Karpas-422 (cell line): ENCODE measurements around the gene MED22. TPM values are rescaled to one million over a fixed set of nuclear protein-coding genes. Genes with fewer than 3 reads are reported as not detected.

Experiments
- DNase-seq: peaks from one replicate; pipeline ENCODE4 v3.0.0-alpha.2; 2015
- H2AFZ ChIP-seq: fragments of 200-600 bp; sonication (generic); 2 replicates; pipeline ENCODE4 v1.6.1; 2014; ENCODE audit warnings: antibody characterized with exemption, low read length, mixed read lengths
- H3K27ac ChIP-seq: fragments of 200-600 bp; sonication (generic); 2 replicates; pipeline ENCODE4 v1.5.1; 2014; ENCODE audit warnings: mild to moderate bottlenecking, low read length, moderate library complexity
- H3K27me3 ChIP-seq: fragments of 200-600 bp; sonication (generic); 2 replicates; pipeline ENCODE4 v1.6.1; 2014; ENCODE audit warnings: low read length, mixed read lengths
- H3K36me3 ChIP-seq: fragments of 200-600 bp; sonication (generic); 2 replicates; pipeline ENCODE4 v1.6.1; 2014; ENCODE audit warnings: low read length, mixed read lengths; ENCODE audit not compliant: insufficient read depth
- H3K4me1 ChIP-seq: fragments of 200-600 bp; sonication (generic); 2 replicates; pipeline ENCODE4 v1.6.1; 2014; ENCODE audit warnings: mild to moderate bottlenecking, low read length, mixed read lengths
- H3K4me2 ChIP-seq: fragments of 200-600 bp; sonication (generic); 2 replicates; pipeline ENCODE4 v1.6.1; 2014; ENCODE audit warnings: low read length, low read depth, mild to moderate bottlenecking; ENCODE audit not compliant: poor library complexity, severe bottlenecking
- H3K4me3 ChIP-seq: fragments of 200-600 bp; sonication (generic); 2 replicates; pipeline ENCODE4 v1.5.1; 2014; ENCODE audit warnings: mild to moderate bottlenecking, antibody characterized with exemption, low read length, mixed read lengths
- H3K79me2 ChIP-seq: fragments of 200-600 bp; sonication (generic); 2 replicates; pipeline ENCODE4 v1.6.1; 2014; ENCODE audit warnings: mild to moderate bottlenecking, low read length, mixed read lengths
- H3K9ac ChIP-seq: fragments of 200-600 bp; sonication (generic); 2 replicates; pipeline ENCODE4 v1.6.0; 2014; ENCODE audit warnings: low read length
- H3K9me2 ChIP-seq: fragments of 200-600 bp; sonication (generic), shearing (Covaris generic); replicated peaks from 2 replicates; pipeline ENCODE4 v1.6.0; 2014; ENCODE audit warnings: mild to moderate bottlenecking, low read length, moderate library complexity; ENCODE audit not compliant: insufficient read depth
- H3K9me3 ChIP-seq: fragments of 300-700, 200-600 bp; sonication (generic); 2 replicates; pipeline ENCODE4 v1.6.1; 2014; ENCODE audit warnings: low read length, mixed read lengths
- H4K20me1 ChIP-seq: fragments of 200-600 bp; sonication (generic); 2 replicates; pipeline ENCODE4 v1.6.1; 2014; ENCODE audit warnings: mild to moderate bottlenecking, antibody characterized with exemption, low read length, low read depth; ENCODE audit not compliant: insufficient read depth
- total RNA-seq: library from RNA; depleted of rRNA; stranded (reverse); fragments of >200 nt; shearing (Covaris generic); gene quantifications from 2 replicates; pipeline ENCODE4 v1.2.3, GENCODE V29; 2014; ENCODE audit warnings: low replicate concordance

The MED22 gene
- total RNA-seq, 1 experiment from 2014 or later, result 13.6 TPM

DNA sequence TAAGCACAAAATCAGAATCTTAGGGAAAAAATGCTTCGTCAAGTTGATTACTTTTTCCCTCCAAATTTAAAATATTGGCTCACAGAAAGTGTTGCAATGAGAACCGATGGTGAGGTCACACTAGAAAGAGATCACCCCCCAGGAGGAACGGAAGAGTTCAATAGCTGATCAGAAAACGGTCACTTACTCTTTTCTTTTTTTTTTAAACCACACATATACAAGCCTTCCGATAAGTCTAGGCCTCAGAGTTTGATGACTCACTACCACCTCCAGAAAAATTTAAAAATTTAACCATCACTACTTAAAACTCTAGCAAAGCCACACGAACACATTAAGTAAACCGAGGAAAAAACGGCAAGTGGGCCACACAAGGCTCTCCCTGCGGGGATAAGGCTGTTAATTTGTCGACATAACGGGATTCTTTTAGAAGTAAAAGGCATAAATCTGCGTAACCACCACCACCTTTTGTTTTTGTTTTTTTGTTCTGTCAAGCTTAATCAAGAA, 26.7 kb upstream of the MED22 start:
- H3K36me3 ChIP-seq, result peaks cover 3% of the 10 kb centered on the region; the same call in 1 of the 2 replicates

DNA sequence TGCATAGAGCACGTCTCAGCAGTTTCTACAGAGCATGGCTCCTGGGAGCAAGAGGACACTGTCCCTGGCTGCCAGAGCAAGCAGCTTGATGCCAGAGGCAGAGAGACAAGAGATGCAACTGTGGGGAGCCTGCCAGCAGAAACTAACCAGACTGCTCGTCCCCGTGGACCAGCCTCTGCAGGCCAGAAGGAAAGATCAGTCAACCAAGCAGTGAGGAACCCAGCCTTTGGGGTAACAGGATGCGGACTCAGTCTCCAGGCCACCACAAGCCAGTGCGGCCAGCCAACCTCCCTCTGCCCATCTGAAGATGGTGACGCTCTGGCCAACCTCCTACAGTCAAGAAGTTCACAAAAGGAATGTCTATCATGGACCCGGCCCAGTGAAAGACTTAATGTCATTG, 24.2 kb upstream of the MED22 start:
- Histone ChIP-seq H2AFZ (no peak overlapping the region), H3K4me3 (no peak overlapping the region), H3K79me2 (peaks cover 84% of the 10 kb centered on the region), H3K27ac (no peak overlapping the region), H3K36me3 (peaks cover 4% of the 10 kb centered on the region; the same call in 1 of the 2 replicates), H3K9ac (0 out of 2 replicates have a peak overlapping the region, but pooled peaks have one; percentile 18), H3K4me2 (no peak overlapping the region), H3K9me2 (no peaks in the 10 kb centered on the region), H3K4me1 (peaks cover 16% of the 10 kb centered on the region), H3K9me3 (no peaks in the 10 kb centered on the region), H4K20me1 (peaks cover 45% of the 10 kb centered on the region), H3K27me3 (no peaks in the 10 kb centered on the region)
- no peak for DNase-seq

More for the DNA sequence above, 26.7 kb upstream of the MED22 start:
- DNase-seq, result no peak
- H4K20me1 ChIP-seq, result peaks cover 24% of the 10 kb centered on the region; the same call in 1 of the 2 replicates
- H3K27ac ChIP-seq, result no peak overlapping the region
- H3K4me2 ChIP-seq, result peak overlapping the region; percentile 74
- H3K9me2 ChIP-seq, result no peaks in the 10 kb centered on the region
- no peaks in the 10 kb centered on the region for H3K9me3 ChIP-seq
- peak overlapping the region; percentile 91 for H3K9ac ChIP-seq
- H3K27me3 ChIP-seq, result peaks cover 8% of the 10 kb centered on the region; the same call in 1 of the 2 replicates
- H3K4me3 ChIP-seq, result peak overlapping the region; percentile 76
- H3K4me1 ChIP-seq, result peaks cover 22% of the 10 kb centered on the region
- no peak overlapping the region for H2AFZ ChIP-seq
- H3K79me2 ChIP-seq, result peaks cover 61% of the 10 kb centered on the region

GRCh38 chr9:133371261-133371711, 23.4 kb upstream of the MED22 start:
- DNase-seq, result no peak
- no peak overlapping the region for H3K4me3 ChIP-seq
- H3K9me2 ChIP-seq, result no peaks in the 10 kb centered on the region
- H3K4me2 ChIP-seq, result no peak overlapping the region
- peaks cover 84% of the 10 kb centered on the region for H3K79me2 ChIP-seq
- H3K27ac ChIP-seq, result no peak overlapping the region
- H3K9ac ChIP-seq, result no peak overlapping the region
- no peaks in the 10 kb centered on the region for H3K9me3 ChIP-seq
- no peaks in the 10 kb centered on the region for H3K27me3 ChIP-seq
- H3K36me3 ChIP-seq, result peaks cover 4% of the 10 kb centered on the region; the same call in 1 of the 2 replicates
- peaks cover 48% of the 10 kb centered on the region for H4K20me1 ChIP-seq
- peaks cover 12% of the 10 kb centered on the region for H3K4me1 ChIP-seq
- H2AFZ ChIP-seq, result no peak overlapping the region

DNA sequence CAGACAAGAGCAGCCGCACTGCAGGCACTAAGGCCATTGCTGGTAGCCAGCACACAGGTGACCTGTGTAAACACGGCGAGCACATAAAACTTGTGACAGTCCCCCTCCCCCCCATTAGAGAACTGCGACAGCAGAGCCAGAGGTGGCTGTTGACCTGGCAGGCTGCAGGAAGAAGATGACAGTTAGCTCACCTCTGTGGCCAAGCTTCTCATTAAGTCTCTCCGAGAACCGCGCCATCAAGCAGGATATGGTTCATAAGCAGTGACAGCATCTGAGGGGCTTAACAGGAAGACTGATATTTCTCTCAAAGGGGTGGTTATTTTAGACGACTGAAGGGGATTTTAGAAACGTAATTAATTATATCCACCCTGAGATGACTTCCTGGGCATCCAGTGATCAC, 22.8 kb upstream of the MED22 start:
- H3K4me2 ChIP-seq, result no peak overlapping the region
- H3K9ac ChIP-seq, result no peak overlapping the region
- peaks cover 7% of the 10 kb centered on the region; the same call in 1 of the 2 replicates for H3K36me3 ChIP-seq

DNA sequence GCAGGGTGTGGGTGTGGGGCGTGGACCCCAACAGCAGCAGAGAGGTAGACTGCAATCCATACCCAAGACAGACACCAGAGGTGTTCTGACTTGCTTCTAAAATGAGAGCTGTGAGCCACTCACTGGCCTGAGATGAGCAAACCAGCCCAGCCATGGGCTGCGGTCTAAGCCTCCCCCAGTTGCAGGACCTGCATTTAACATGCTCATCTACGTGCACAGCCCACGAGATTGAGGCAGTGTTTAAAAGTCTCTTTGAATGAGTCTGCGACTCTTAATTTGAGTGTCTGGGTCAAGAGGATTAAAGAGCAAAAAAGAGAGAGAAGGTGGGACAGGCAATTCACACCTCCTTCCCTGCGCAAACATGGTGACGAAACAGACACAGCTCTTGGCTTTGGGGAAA, 22.0 kb upstream of the MED22 start:
- no peak overlapping the region for H3K4me2 ChIP-seq
- H3K27ac ChIP-seq, result no peak overlapping the region
- peaks cover 8% of the 10 kb centered on the region; the same call in 1 of the 2 replicates for H3K36me3 ChIP-seq
- H3K27me3 ChIP-seq, result no peaks in the 10 kb centered on the region
- H2AFZ ChIP-seq, result no peak overlapping the region
- H3K9me3 ChIP-seq, result no peaks in the 10 kb centered on the region
- DNase-seq, result no peak
- no peaks in the 10 kb centered on the region for H3K9me2 ChIP-seq
- H3K4me3 ChIP-seq, result no peak overlapping the region
- no peak overlapping the region for H3K9ac ChIP-seq
- H4K20me1 ChIP-seq, result peaks cover 44% of the 10 kb centered on the region
- H3K4me1 ChIP-seq, result peaks cover 11% of the 10 kb centered on the region
- H3K79me2 ChIP-seq, result peaks cover 75% of the 10 kb centered on the region

More for the DNA sequence above, 22.8 kb upstream of the MED22 start:
- no peak overlapping the region for H3K27ac ChIP-seq
- peaks cover 83% of the 10 kb centered on the region for H3K79me2 ChIP-seq
- H3K27me3 ChIP-seq, result no peaks in the 10 kb centered on the region
- H3K4me3 ChIP-seq, result no peak overlapping the region
- DNase-seq, result no peak
- peaks cover 11% of the 10 kb centered on the region for H3K4me1 ChIP-seq
- peaks cover 48% of the 10 kb centered on the region for H4K20me1 ChIP-seq
- H3K9me3 ChIP-seq, result no peaks in the 10 kb centered on the region
- no peaks in the 10 kb centered on the region for H3K9me2 ChIP-seq
- H2AFZ ChIP-seq, result no peak overlapping the region

DNA sequence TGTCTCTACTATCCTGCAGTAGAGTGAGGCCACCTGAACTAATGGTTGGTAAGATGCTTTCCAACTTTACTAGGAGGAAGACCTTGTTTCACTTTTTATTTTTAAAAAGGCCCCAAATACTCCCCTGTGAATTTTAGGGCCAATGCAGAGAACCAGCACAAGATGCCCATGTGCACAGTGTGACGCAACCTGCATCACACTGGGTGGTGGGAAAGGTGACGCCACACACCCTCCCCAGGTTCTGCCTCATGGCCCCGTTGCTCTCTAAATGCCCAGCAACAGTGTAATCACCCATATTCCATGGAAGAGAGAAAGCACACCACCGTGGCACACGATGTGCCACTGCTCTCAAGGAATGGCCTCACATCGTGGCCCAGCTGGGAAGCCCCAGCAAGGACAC, 21.5 kb upstream of the MED22 start:
- Histone ChIP-seq H3K4me1 (peaks cover 6% of the 10 kb centered on the region), H4K20me1 (peaks cover 39% of the 10 kb centered on the region), H3K9me2 (no peaks in the 10 kb centered on the region), H3K4me3 (no peak overlapping the region), H3K36me3 (peaks cover 8% of the 10 kb centered on the region; the same call in 1 of the 2 replicates), H3K79me2 (peaks cover 70% of the 10 kb centered on the region), H3K4me2 (no peak overlapping the region), H3K27me3 (no peaks in the 10 kb centered on the region), H3K27ac (no peak overlapping the region), H3K9ac (no peak overlapping the region), H2AFZ (no peak overlapping the region), H3K9me3 (no peaks in the 10 kb centered on the region)
- DNase-seq, result no peak

GRCh38 chr9:133368249-133368881, 20.4 kb upstream of the MED22 start:
- Histone ChIP-seq H3K4me1 (no peaks in the 10 kb centered on the region), H3K9ac (no peak overlapping the region), H3K27me3 (no peaks in the 10 kb centered on the region), H4K20me1 (peaks cover 39% of the 10 kb centered on the region), H3K9me2 (no peaks in the 10 kb centered on the region), H3K4me2 (no peak overlapping the region), H3K79me2 (peaks cover 60% of the 10 kb centered on the region), H2AFZ (no peak overlapping the region), H3K4me3 (no peak overlapping the region), H3K36me3 (peaks cover 14% of the 10 kb centered on the region; the same call in 1 of the 2 replicates), H3K9me3 (no peaks in the 10 kb centered on the region), H3K27ac (no peak overlapping the region)
- DNase-seq, result no peak

GRCh38 chr9:133367778-133368177, 19.8 kb upstream of the MED22 start:
- Histone ChIP-seq H3K4me3 (no peak overlapping the region), H4K20me1 (peaks cover 39% of the 10 kb centered on the region), H3K79me2 (peaks cover 54% of the 10 kb centered on the region), H3K27ac (no peak overlapping the region), H3K27me3 (no peaks in the 10 kb centered on the region), H3K36me3 (peaks cover 15% of the 10 kb centered on the region; the same call in 1 of the 2 replicates), H3K9me3 (no peaks in the 10 kb centered on the region), H3K9ac (no peak overlapping the region), H3K9me2 (no peaks in the 10 kb centered on the region), H3K4me1 (no peaks in the 10 kb centered on the region), H3K4me2 (no peak overlapping the region), H2AFZ (no peak overlapping the region)
- no peak for DNase-seq
